CD1c-positive myeloid dendritic cell (primary cell): ENCODE measurements around the gene MPL.

ENCODE experiments used
- DNase-seq: peaks from one replicate; pipeline ENCODE4 v3.0.0-alpha.2; 2016; ENCODE audit errors: extremely low spot score

Gene MPL

GRCh38 chr1:43325381-43325780 is 12.2 kb upstream of the MPL start:
- no peak for DNase-seq

- DNase-seq = no peak
These were observed 9.9 kb upstream of the MPL start for GRCh38 chr1:43327549-43328292.

- DNase-seq = peak; percentile 92
These were observed 7.4 kb upstream of the MPL start for GRCh38 chr1:43329995-43330751.

- no peak for DNase-seq
These were observed 5.9 kb upstream of the MPL start for GRCh38 chr1:43331688-43332087.

- no peak for DNase-seq
These were observed 3.0 kb upstream of the MPL start for GRCh38 chr1:43334453-43335205.

GRCh38 chr1:43338001-43338400 is 383 bp downstream of the MPL start:
- DNase-seq = no peak

- no peak for DNase-seq
These were observed 2.1 kb downstream of the MPL start for GRCh38 chr1:43339584-43340232.

GRCh38 chr1:43340559-43340958 is 2.9 kb downstream of the MPL start:
- no peak for DNase-seq

GRCh38 chr1:43344267-43344850 is 6.7 kb downstream of the MPL start:
- DNase-seq = no peak

GRCh38 chr1:43345120-43345519 is 7.5 kb downstream of the MPL start:
- no peak for DNase-seq

- no peak for DNase-seq
These were observed 9.0 kb downstream of the MPL start for GRCh38 chr1:43346636-43347035.

- no peak for DNase-seq
These were observed 10.8 kb downstream of the MPL start for GRCh38 chr1:43348343-43348808.

GRCh38 chr1:43348809-43349593 is 11.4 kb downstream of the MPL start:
- peak; percentile 31 for DNase-seq

- DNase-seq = no peak
These were observed 12.1 kb downstream of the MPL start for GRCh38 chr1:43349594-43350306.

- no peak for DNase-seq
These were observed 13.4 kb downstream of the MPL start for GRCh38 chr1:43350976-43351375.

GRCh38 chr1:43351421-43352350 is 14.1 kb downstream of the MPL start:
- DNase-seq = no peak

- no peak for DNase-seq
These were observed 14.7 kb downstream of the MPL start for GRCh38 chr1:43352351-43352705.

- peak; percentile 23 for DNase-seq
These were observed 15.3 kb downstream of the MPL start for GRCh38 chr1:43352881-43353280.

GRCh38 chr1:43354471-43354870 is 16.9 kb downstream of the MPL start:
- no peak for DNase-seq
